Measurements from ENCODE around the gene PCSK6.

GRCh38 chr15:101280007-101280406 lies 209.5 kb downstream of the PCSK6 start:
- TF ChIP-seq TBP (IDR thresholded peaks at IDR 0.05; ENCODE audit: low read depth, low read length) (no peak), POLR2A (IDR thresholded peaks at IDR 0.05; ENCODE audit: control extremely low read depth in 1 of 2, low read depth in 2 of 2, low read length in 2 of 2) (no peak), SIRT6 (IDR thresholded peaks at IDR 0.05; ENCODE audit: low read length) (no peak), SRF (IDR thresholded peaks at IDR 0.05; ENCODE audit: low read depth, low read length) (no peak)

Data from H1 (cell line).